WTC11 (cell line): ENCODE measurements around the gene USH2A. TPM values are rescaled to one million over a fixed set of nuclear protein-coding genes. Genes with fewer than 3 reads are reported as not detected.

Source experiments
- ATAC-seq: fragments of 200-7000 bp; cut with Tn5 transposase; 2 replicates; pipeline ENCODE4 v1.10.0; 2021; ENCODE audit warnings: mild to moderate bottlenecking, moderate library complexity
- CTCF ChIA-PET: fragments of 300-600 bp; sonication (Branson Sonifier 250); formaldehyde crosslinking; loops from one replicate; lab custom pipeline; 2021; ENCODE audit warnings: antibody characterized with exemption; lab: Charles Lee
- POLR2A ChIA-PET: fragments of 350-600 bp; sonication (Branson Sonifier 250); formaldehyde crosslinking; loops from one replicate; lab custom pipeline; 2021; ENCODE audit warnings: antibody characterized with exemption; lab: Charles Lee
- DNase-seq: peaks from one replicate; pipeline ENCODE4 v3.0.0; 2021; ENCODE audit warnings: low spot score
- H3K27ac Mint-ChIP-seq: 2 replicates; pipeline ENCODE4 v1.8.0; 2021; ENCODE audit warnings: mixed read lengths
- H3K27me3 Mint-ChIP-seq: 2 replicates; pipeline ENCODE4 v1.8.0; 2021; ENCODE audit warnings: low read depth, mild to moderate bottlenecking, moderate library complexity, mixed read lengths
- H3K36me3 Mint-ChIP-seq: 2 replicates; pipeline ENCODE4 v1.8.0; 2021; ENCODE audit warnings: mixed read lengths
- H3K4me1 Mint-ChIP-seq: 2 replicates; pipeline ENCODE4 v1.8.0; 2022; ENCODE audit warnings: mixed read lengths
- H3K4me3 Mint-ChIP-seq: 2 replicates; pipeline ENCODE4 v1.8.0; 2021; ENCODE audit warnings: mild to moderate bottlenecking, moderate library complexity, mixed read lengths
- H3K9me3 Mint-ChIP-seq: 2 replicates; pipeline ENCODE4 v1.8.0; 2021; ENCODE audit warnings: mixed read lengths
- AR ChIP-seq: fragments of 250-450 bp; sonication (Bioruptor Pico); IDR thresholded peaks from 2 replicates; pipeline ENCODE4 v1.9.0; 2021; ENCODE audit warnings: mild to moderate bottlenecking
- ATF6 ChIP-seq: sonication (generic); formaldehyde crosslinking; IDR thresholded peaks from 2 replicates; pipeline ENCODE4 v1.8.1; 2023; ENCODE audit warnings: mild to moderate bottlenecking, missing genetic modification reagents
- FOXJ3 ChIP-seq: sonication (generic); formaldehyde crosslinking; IDR thresholded peaks from 2 replicates; pipeline ENCODE4 v1.9.0; 2021; ENCODE audit warnings: missing genetic modification reagents, mild to moderate bottlenecking, borderline replicate concordance
- HMGXB4 ChIP-seq: sonication (generic); formaldehyde crosslinking; IDR thresholded peaks from 2 replicates; pipeline ENCODE4 v1.8.1; 2023; ENCODE audit warnings: mild to moderate bottlenecking, moderate library complexity, missing genetic modification reagents
- NFYB ChIP-seq: sonication (generic); formaldehyde crosslinking; conservative IDR thresholded peaks from 2 replicates; pipeline ENCODE4 v1.8.0; 2022; ENCODE audit warnings: low read depth, missing genetic modification reagents
- NR3C1 ChIP-seq: sonication (generic); formaldehyde crosslinking; conservative IDR thresholded peaks from 2 replicates; pipeline ENCODE4 v1.8.1; 2023; ENCODE audit warnings: low read depth, mild to moderate bottlenecking, missing genetic modification reagents
- ZNF232 ChIP-seq: sonication (generic); formaldehyde crosslinking; IDR thresholded peaks from 2 replicates; pipeline ENCODE4 v1.8.0; 2022; ENCODE audit warnings: mild to moderate bottlenecking, missing genetic modification reagents
- ZNF423 ChIP-seq: fragments of 250-450 bp; sonication (Bioruptor Pico); IDR thresholded peaks from 2 replicates; pipeline ENCODE4 v2.1.2; 2022; ENCODE audit warnings: mild to moderate bottlenecking, moderate library complexity
- total RNA-seq: library from RNA; stranded (reverse); gene quantifications from 3 replicates; pipeline ENCODE4 v1.2.3, GENCODE V29; 2021
- TF ChIP-seq, protein P1 (sequence below): sonication (generic); formaldehyde crosslinking; IDR thresholded peaks from 2 replicates; pipeline ENCODE4 v1.8.0; 2023; ENCODE audit warnings: missing genetic modification reagents, mild to moderate bottlenecking, borderline replicate concordance
- TF ChIP-seq, protein P2 (sequence below): sonication (generic); formaldehyde crosslinking; IDR thresholded peaks from 2 replicates; pipeline ENCODE4 v1.8.1; 2022; ENCODE audit warnings: missing genetic modification reagents, borderline replicate concordance

The USH2A gene
- total RNA-seq, 1 experiment from 2014 or later, result 0.37 TPM

DNA sequence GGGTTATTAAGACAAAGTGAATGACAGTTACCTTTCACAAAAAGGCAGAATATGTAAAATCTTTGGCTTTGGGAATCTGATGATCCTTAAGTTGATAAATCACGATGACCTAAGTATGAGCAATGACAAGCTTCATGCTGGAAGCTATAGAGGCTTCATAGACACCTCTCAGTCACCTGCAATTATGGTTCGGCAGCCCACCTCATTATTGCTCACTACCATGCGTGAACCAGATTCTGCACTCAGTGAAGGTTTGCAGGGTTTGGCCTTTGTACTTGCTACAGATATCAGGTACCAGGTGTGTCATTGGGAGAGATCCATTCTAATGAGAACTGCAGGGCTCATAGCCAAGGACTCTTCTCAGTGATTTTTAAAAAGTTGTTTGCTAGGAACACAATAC, 692.6 kb downstream of the USH2A start:
- DNase-seq (no peak), ATAC-seq (no peak)
- Mint-ChIP-seq H3K4me1 (no peaks in the 10 kb centered on the region), H3K4me3 (no peak overlapping the region), H3K9me3 (peaks cover 28% of the 10 kb centered on the region), H3K27ac (no peak overlapping the region), H3K36me3 (peaks cover 17% of the 10 kb centered on the region), H3K27me3 (no peaks in the 10 kb centered on the region)
- no peak for TF ChIP-seq ATF6
- TF ChIP-seq, protein P1, sequence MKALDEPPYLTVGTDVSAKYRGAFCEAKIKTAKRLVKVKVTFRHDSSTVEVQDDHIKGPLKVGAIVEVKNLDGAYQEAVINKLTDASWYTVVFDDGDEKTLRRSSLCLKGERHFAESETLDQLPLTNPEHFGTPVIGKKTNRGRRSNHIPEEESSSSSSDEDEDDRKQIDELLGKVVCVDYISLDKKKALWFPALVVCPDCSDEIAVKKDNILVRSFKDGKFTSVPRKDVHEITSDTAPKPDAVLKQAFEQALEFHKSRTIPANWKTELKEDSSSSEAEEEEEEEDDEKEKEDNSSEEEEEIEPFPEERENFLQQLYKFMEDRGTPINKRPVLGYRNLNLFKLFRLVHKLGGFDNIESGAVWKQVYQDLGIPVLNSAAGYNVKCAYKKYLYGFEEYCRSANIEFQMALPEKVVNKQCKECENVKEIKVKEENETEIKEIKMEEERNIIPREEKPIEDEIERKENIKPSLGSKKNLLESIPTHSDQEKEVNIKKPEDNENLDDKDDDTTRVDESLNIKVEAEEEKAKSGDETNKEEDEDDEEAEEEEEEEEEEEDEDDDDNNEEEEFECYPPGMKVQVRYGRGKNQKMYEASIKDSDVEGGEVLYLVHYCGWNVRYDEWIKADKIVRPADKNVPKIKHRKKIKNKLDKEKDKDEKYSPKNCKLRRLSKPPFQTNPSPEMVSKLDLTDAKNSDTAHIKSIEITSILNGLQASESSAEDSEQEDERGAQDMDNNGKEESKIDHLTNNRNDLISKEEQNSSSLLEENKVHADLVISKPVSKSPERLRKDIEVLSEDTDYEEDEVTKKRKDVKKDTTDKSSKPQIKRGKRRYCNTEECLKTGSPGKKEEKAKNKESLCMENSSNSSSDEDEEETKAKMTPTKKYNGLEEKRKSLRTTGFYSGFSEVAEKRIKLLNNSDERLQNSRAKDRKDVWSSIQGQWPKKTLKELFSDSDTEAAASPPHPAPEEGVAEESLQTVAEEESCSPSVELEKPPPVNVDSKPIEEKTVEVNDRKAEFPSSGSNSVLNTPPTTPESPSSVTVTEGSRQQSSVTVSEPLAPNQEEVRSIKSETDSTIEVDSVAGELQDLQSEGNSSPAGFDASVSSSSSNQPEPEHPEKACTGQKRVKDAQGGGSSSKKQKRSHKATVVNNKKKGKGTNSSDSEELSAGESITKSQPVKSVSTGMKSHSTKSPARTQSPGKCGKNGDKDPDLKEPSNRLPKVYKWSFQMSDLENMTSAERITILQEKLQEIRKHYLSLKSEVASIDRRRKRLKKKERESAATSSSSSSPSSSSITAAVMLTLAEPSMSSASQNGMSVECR (CRISPR knock-in tag), result no peak
- ChIA-PET POLR2A (no interaction called here), CTCF (no interaction called here)

DNA sequence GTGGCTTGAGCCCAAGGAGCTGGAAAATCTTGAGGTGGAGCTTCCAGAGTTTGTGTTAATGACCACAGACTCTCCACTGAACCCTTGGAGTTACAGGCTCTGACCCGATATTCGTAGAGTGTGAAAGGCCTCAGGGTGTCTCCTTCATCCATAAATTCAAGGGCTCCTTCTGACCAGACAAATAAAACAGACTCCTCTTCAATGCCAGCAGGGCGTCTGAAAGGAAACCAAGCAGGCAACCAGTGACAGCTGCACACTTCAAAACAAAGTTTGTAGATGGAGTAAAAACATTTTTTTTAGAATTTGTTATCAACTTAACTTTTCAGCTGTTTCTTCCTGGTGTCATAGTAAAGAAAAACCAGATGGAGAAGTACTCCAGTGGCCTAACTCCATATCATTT, 695.1 kb downstream of the USH2A start:
- POLR2A ChIA-PET, result no interaction called here
- no peak for ATAC-seq
- Mint-ChIP-seq H3K9me3 (peaks cover 8% of the 10 kb centered on the region), H3K36me3 (0 out of 2 replicates have a peak, but pooled peaks cover 3% of the 10 kb centered on the region), H3K27me3 (no peaks in the 10 kb centered on the region)
- TF ChIP-seq NR3C1 (CRISPR knock-in tag), result no peak
- no peak for TF ChIP-seq HMGXB4 (CRISPR knock-in tag)
- TF ChIP-seq, protein P2, sequence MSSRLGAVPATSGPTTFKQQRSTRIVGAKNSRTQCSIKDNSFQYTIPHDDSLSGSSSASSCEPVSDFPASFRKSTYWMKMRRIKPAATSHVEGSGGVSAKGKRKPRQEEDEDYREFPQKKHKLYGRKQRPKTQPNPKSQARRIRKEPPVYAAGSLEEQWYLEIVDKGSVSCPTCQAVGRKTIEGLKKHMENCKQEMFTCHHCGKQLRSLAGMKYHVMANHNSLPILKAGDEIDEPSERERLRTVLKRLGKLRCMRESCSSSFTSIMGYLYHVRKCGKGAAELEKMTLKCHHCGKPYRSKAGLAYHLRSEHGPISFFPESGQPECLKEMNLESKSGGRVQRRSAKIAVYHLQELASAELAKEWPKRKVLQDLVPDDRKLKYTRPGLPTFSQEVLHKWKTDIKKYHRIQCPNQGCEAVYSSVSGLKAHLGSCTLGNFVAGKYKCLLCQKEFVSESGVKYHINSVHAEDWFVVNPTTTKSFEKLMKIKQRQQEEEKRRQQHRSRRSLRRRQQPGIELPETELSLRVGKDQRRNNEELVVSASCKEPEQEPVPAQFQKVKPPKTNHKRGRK (CRISPR knock-in tag), result no peak
- TF ChIP-seq ZNF423 (CRISPR knock-in tag), result no peak
- no peak for TF ChIP-seq NFYB (CRISPR knock-in tag)
- TF ChIP-seq AR (CRISPR knock-in tag), result no peak
- TF ChIP-seq ZNF232, result no peak
- TF ChIP-seq FOXJ3, result no peak
- TF ChIP-seq, all 79 proteins: peak for 0
- Mint-ChIP-seq H3K27ac (no peak overlapping the region), H3K4me1 (no peaks in the 10 kb centered on the region), H3K4me3 (no peak overlapping the region)
- CTCF ChIA-PET, result interaction anchor here (1.3 kb wide), 1 partner anchor 18 kb away, joined by 4 read pairs; no protein-coding TSS in a partner anchor
- no peak for DNase-seq
